ENCODE data around the gene KIRREL3. TPM values are rescaled to one million over a fixed set of nuclear protein-coding genes. Genes with fewer than 3 reads are reported as not detected.

KIRREL3 gene
- total and polyA plus RNA-seq, 4 donors: 0.02 to 0.71 (median 0.15) TPM; not detected in 1

GRCh38 chr11:126663749-126664592 is 336.6 kb downstream of the KIRREL3 start:
- Histone ChIP-seq H3K9me3 (ENCODE audit: control insufficient read depth in 4 of 4, insufficient read depth in 3 of 4, low read length in 3 of 4) (no peaks in the 10 kb centered on the region), H3K4me3 (no peak overlapping the region), H3K4me1 (ENCODE audit: control insufficient read depth in 5 of 5, insufficient read depth in 5 of 5, low read length in 5 of 5) (no peaks in the 10 kb centered on the region), H3K9ac (ENCODE audit: insufficient read depth in 1 of 2, low read length in 2 of 2) (no peak overlapping the region), H3K36me3 (ENCODE audit: control insufficient read depth in 4 of 4, insufficient read depth in 4 of 4, low read length in 4 of 4) (no peaks in the 10 kb centered on the region), H3K27me3 (ENCODE audit: control insufficient read depth in 3 of 3, insufficient read depth in 3 of 3, low read length in 2 of 3) (no peaks in the 10 kb centered on the region), H3K27ac (ENCODE audit: low read depth in 1 of 2, low read length in 1 of 2) (no peak overlapping the region)
- 89 to 97% methylated on average over 3 of the region's 3 CpGs for whole genome bisulfite sequencing, 2 donors
- no peak for TF ChIP-seq CTCF (IDR thresholded peaks at IDR 0.05; ENCODE audit: control extremely low read depth, extremely low read depth)
- ATAC-seq (ENCODE audit: insufficient read depth, low FRiP score): no peak
- no peak for DNase-seq

- DNase-seq: no peak
- no peak for ATAC-seq (ENCODE audit: insufficient read depth, low FRiP score)
- Histone ChIP-seq H3K4me3 (no peak overlapping the region), H3K27ac (ENCODE audit: low read depth in 1 of 2, low read length in 1 of 2) (no peak overlapping the region), H3K9me3 (ENCODE audit: control insufficient read depth in 4 of 4, insufficient read depth in 3 of 4, low read length in 3 of 4) (no peaks in the 10 kb centered on the region), H3K9ac (ENCODE audit: insufficient read depth in 1 of 2, low read length in 2 of 2) (no peak overlapping the region), H3K4me1 (ENCODE audit: control insufficient read depth in 5 of 5, insufficient read depth in 5 of 5, low read length in 5 of 5) (no peaks in the 10 kb centered on the region), H3K36me3 (ENCODE audit: control insufficient read depth in 4 of 4, insufficient read depth in 4 of 4, low read length in 4 of 4) (no peaks in the 10 kb centered on the region), H3K27me3 (ENCODE audit: control insufficient read depth in 3 of 3, insufficient read depth in 3 of 3, low read length in 2 of 3) (no peaks in the 10 kb centered on the region)
- WGBS, 2 donors: 73 to 80% methylated on average over 8 of the region's 8 CpGs
- TF ChIP-seq CTCF (IDR thresholded peaks at IDR 0.05; ENCODE audit: control extremely low read depth, extremely low read depth): no peak
Observed at GRCh38 chr11:126662035-126662790, 338.4 kb downstream of the KIRREL3 start.

- ATAC-seq (ENCODE audit: insufficient read depth, low FRiP score) (no peak), DNase-seq (no peak)
- WGBS, 2 donors: 87 to 89% methylated on average over 2 of the region's 2 CpGs
- TF ChIP-seq CTCF (IDR thresholded peaks at IDR 0.05; ENCODE audit: control extremely low read depth, extremely low read depth): no peak
- Histone ChIP-seq H3K4me3 (no peak overlapping the region), H3K4me1 (ENCODE audit: control insufficient read depth in 5 of 5, insufficient read depth in 5 of 5, low read length in 5 of 5) (no peaks in the 10 kb centered on the region), H3K27ac (ENCODE audit: low read depth in 1 of 2, low read length in 1 of 2) (no peak overlapping the region), H3K9ac (ENCODE audit: insufficient read depth in 1 of 2, low read length in 2 of 2) (no peak overlapping the region), H3K9me3 (ENCODE audit: control insufficient read depth in 4 of 4, insufficient read depth in 3 of 4, low read length in 3 of 4) (no peaks in the 10 kb centered on the region), H3K27me3 (ENCODE audit: control insufficient read depth in 3 of 3, insufficient read depth in 3 of 3, low read length in 2 of 3) (no peaks in the 10 kb centered on the region), H3K36me3 (ENCODE audit: control insufficient read depth in 4 of 4, insufficient read depth in 4 of 4, low read length in 4 of 4) (no peaks in the 10 kb centered on the region)
Observed at GRCh38 chr11:126660761-126661425, 339.7 kb downstream of the KIRREL3 start.
